ENCODE results near the gene TAS2R46.
"Not testable (repeated sequence)": the region's sequence is repeated elsewhere in the genome, so short reads cannot be mapped to it uniquely, and the experiment has no call there.

TAS2R46 gene

DNA sequence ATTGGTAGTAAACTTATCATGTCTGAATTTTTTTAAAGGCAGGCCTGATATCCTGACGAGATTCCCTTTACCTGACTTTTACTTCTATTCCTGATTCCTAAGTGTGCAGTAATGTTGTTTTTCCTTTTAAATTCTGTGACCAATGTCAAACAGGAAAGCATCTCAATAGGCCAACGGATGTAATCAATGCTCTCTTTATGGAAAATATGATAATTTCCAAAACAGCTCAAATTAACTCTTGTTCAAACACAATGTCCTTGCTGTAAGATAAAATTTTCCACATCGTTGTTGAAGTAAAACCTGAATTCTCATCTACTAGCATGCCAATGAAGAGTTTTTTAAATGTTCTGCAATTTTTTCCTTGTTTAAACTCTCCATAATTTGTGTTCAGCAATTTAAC is 22.9 kb downstream of the TAS2R46 start:
- no peak for DNase-seq (ENCODE audit: low read depth, low spot score)

DNA sequence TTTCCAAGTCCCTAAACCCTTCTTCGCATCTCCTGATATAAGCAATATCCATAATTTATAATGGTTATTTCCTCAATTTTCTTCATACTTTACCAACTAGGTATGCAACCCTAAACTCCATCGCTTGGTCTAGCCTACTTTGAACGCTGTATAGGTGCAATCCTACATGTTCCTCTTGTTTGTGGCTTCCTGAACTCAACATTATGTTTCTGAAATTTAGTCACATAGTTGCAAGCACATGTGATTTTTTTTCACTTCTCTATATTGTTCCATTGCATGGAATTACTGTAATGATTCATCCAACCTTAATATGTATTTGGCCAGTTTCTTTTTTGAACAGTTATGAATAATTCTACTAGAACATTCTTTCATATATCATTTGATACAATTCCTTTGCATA is 28.1 kb downstream of the TAS2R46 start:
- DNase-seq (ENCODE audit: low read depth, low spot score) = not testable (repeated sequence)

DNA sequence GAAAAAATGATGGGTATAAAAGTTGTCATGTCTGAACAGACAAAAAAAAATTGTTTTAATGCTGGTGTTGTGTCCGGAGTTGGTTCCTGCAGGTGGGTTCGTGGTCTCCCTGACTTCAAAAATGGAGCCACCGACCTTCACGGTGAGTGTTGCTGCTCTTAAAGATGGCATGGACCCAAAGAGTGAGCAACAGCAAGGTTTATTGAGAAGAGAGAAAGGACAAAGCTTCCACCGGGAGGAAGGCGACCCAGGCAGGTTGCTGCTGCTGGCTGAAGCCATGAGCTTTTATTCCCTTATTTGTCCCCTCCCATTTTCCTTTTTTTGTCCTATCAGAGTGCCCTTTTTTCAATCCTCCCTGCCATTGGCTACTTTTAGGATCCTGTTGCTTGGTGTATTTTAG is 30.8 kb downstream of the TAS2R46 start, which contains the start of gene TAS2R31:
Gene TAS2R31 (minus strand): TSS at position 101 of the 400 bp plus-strand sequence. CDS start 72 bp downstream, at position 29.
- DNase-seq (ENCODE audit: low read depth, low spot score) = no peak

DNA sequence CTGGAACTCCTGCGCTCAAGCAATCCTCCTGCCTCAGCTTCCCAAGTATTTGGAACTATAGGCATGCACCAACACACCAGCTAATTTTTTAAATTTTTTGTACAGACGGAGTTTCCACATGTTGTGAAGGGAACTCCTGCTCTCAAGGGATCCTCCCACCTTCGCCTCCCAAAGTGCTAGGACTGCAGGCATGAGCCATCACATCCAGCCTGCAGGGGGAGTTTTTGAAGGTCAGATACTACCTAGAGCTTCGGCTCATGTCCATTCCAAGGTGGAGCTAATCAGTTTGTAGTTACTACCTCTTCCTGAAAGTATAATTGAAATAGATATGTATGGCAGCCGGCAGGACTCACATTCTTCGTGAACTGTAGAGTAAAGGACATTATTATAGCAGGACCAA is 36.0 kb downstream of the TAS2R46 start:
- DNase-seq (ENCODE audit: low read depth, low spot score) = no peak

DNA sequence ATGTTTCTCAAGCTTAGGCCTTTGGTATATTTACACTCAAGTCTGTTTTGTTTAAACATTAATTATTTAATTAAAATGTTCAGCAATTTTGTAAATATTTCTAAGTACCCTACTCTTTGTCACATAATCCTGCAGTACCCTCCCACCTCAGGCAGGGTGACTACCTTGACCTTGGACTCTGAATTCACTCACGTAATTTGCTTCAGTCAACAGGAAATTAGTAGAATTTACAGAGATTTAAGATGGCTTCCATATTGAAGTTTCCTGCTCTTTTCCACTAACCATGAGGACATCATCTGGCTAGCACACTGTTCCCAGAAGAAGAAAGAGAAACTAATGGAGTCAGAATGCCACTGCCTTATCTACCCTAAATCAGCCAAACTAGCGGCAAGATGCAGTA is 38.7 kb downstream of the TAS2R46 start:
- no peak for DNase-seq (ENCODE audit: low read depth, low spot score)

DNA sequence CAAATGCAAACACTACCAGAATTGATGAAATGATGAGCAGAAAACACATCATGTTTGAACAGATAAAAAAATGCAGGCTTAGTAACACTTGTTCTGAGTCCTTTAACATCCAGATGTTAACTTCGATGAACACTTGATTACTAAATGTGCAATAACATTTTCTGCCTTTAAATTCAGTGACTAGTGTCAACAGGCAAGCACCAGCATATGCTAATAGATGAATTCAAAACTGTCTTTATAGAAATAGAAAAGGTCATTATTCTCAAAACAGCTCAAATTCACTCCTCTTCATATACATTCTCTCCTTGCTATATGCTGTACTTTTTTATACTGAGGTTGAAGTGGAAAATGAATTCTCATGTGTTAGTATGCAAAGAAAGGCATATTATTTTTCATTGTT is 39.6 kb downstream of the TAS2R46 start, which contains the start of gene TAS2R19:
Gene TAS2R19 (minus strand): TSS at position 101 of the 400 bp plus-strand sequence. CDS start 49 bp downstream, at position 52.
- no peak for DNase-seq (ENCODE audit: low read depth, low spot score)

DNA sequence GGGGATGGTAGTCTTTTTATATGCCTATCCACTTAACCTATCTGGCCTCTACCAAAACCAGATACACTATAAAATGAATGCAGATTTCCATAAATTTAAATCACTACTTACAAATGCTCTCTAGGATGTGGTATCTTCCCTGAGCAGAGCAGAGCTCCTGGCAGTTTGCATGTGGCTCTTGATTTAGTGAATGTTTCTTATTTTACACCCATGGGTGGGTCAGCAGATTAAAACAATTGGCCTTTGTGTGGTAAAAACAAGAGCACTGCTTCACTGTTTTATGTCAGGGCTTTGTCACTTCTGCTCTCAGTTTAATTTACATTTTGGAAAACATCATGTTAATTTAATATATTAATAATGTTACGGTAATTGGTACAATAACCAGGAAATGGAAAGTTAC is 45.2 kb downstream of the TAS2R46 start:
- no peak for DNase-seq (ENCODE audit: low read depth, low spot score)

DNA sequence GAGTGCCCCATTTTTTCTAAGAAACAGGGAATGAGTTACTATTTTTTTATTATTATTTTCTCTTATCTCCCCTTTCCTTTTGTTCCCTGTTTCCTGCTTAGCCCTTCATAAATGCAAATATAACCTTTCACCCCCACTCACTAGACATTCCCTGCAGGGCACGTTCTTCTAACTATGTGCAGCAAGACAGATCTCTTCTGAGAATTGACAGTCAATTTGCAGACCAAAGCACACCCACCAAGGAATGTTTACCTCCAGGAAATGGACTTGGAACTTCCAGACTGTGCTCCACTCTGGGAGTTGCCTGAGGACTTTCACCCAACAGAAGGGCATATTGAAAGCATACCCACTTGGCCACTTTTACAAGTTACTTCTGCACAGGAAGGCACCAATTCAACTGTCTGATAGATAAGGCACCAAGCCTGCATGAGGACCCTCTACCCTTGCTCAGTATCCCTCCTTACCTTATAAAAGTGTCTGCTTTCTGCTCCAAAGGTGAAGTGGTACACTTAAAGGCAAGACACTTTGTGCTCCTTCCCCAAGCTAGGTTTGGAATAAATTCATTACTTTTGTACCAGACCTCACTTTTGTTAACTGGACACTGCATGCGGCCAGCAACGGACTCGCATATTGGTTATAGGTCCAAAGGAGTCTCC is 46.2 kb downstream of the TAS2R46 start:
- DNase-seq (ENCODE audit: low read depth, low spot score) = no peak

DNA sequence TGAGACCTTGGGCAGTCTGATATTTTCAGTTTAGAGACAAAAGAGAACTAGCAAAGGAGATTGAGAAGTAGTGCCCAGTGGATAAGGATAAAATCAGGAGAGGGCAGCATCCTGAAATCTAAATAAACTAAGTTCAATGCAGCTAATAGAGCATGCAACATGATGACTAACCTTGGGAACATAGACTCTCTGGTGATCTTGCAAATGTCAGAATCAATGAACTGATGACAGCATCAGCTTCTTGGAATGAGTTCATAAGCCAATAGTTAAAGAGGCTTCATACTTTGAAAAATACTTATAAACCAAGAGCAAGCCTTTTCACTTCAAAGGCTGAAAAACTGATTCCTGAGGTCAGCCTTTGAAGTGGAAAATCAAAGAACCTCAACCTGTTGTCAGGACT is 47.9 kb downstream of the TAS2R46 start:
- no peak for DNase-seq (ENCODE audit: low read depth, low spot score)

Data from brain pericyte (primary cell).